ENCODE results near the gene ETDC. TPM values are rescaled to one million over a fixed set of nuclear protein-coding genes. Genes with fewer than 3 reads are reported as not detected.
"Not testable (repeated sequence)": the region's sequence is repeated elsewhere in the genome, so short reads cannot be mapped to it uniquely, and the experiment has no call there.

Gene ETDC
- total RNA-seq, 1 experiment from 2014 or later, result not detected

DNA sequence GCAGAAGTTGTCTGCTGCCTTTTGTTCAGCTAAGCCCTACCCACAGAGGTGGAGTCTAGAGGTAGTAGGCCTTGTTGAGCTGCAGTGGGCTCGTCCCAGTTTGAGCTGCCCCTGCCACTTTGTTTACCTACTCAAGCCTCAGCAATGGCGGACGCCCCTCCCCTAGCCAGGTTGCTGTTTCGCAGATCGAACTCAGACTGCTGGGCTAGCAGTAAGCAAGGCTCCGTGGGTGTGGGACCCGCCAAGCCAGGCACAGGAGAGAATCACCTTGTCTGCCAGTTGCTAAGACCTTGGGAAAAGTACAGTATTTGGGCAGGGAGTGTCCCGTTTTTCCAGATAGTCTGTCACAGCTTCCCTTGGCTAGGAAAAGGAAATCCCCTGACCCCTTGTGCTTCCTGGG is 45.9 kb upstream of the ETDC start:
- H3K27me3 Mint-ChIP-seq (ENCODE audit: low read depth); H3K4me3 Mint-ChIP-seq; H2BK5ac ChIP-seq (ENCODE audit: insufficient read length, low read length); H3K27ac ChIP-seq (ENCODE audit: insufficient read length, low read depth, low read length); H4K20me1 ChIP-seq (ENCODE audit: control insufficient read depth, insufficient read depth, insufficient read length); DNase-seq; H3K18ac ChIP-seq (ENCODE audit: insufficient read length, low read depth, low read length); H3K9me3 ChIP-seq (ENCODE audit: control insufficient read depth, low read depth, low read length); H4K8ac ChIP-seq (replicated peaks; ENCODE audit: insufficient read length, low read depth, low read length); H3K56ac ChIP-seq (ENCODE audit: insufficient read length, low read depth, low read length); H3T11ph ChIP-seq (ENCODE audit: low read length); H3K23ac ChIP-seq (ENCODE audit: insufficient read length, low read depth, low read length); H3K4me1 Mint-ChIP-seq; H3K79me1 ChIP-seq (ENCODE audit: insufficient read depth, low read depth, low read length, poor library complexity, severe bottlenecking); H3K4me2 ChIP-seq (ENCODE audit: insufficient read depth, insufficient read length, low read length); H2BK15ac ChIP-seq (ENCODE audit: low read depth, low read length); H2BK120ac ChIP-seq (ENCODE audit: low read depth, low read length, poor library complexity, severe bottlenecking); H3K4ac ChIP-seq (ENCODE audit: low read depth, low read length); H2BK12ac ChIP-seq (ENCODE audit: insufficient read length, low read depth, low read length); H3K4me1 ChIP-seq (ENCODE audit: insufficient read depth, low read length); H2BK20ac ChIP-seq (ENCODE audit: low read depth, low read length, poor library complexity, severe bottlenecking); H3K27me3 ChIP-seq (ENCODE audit: insufficient read depth, low read length); H3K23me2 ChIP-seq (ENCODE audit: insufficient read length, low read depth, low read length, poor library complexity, severe bottlenecking); H4K5ac ChIP-seq (ENCODE audit: insufficient read length, low read depth, low read length); H4K91ac ChIP-seq (ENCODE audit: insufficient read length, low read depth, low read length); H3K9ac ChIP-seq (ENCODE audit: extremely low read depth, insufficient read length, low read length); H3K14ac ChIP-seq (ENCODE audit: insufficient read depth, low read length); H2AK5ac ChIP-seq (ENCODE audit: insufficient read length, low read length); H3K79me2 ChIP-seq (ENCODE audit: insufficient read depth, low read length); H2AFZ ChIP-seq (ENCODE audit: low read length); H3K27ac Mint-ChIP-seq: not testable (repeated sequence)
- WGBS (ENCODE audit: extremely low coverage, insufficient read length, low lambda C conversion rate), result no CpG with 5 or more reads among the region's 8 CpGs
- peaks cover 75 to 83% of the 10 kb centered on the region in 2 experiments for H3K9me3 Mint-ChIP-seq
- peaks cover 5 to 25% (median 10%) of the 10 kb centered on the region in 3 experiments; a peak in 6 of 7 replicates for H3K36me3 Mint-ChIP-seq (ENCODE audit: insufficient read depth in 1 of 3, low read depth in 3 of 3)

Data from H9 (cell line).